HCT116 (cell line): ENCODE data around the gene TLR4. TPM values are rescaled to one million over a fixed set of nuclear protein-coding genes. Genes with fewer than 3 reads are reported as not detected.

ENCODE experiments used
- ATAC-seq: fragments of 200-7000 bp; cut with Tn5 transposase; 2 replicates; pipeline ENCODE4 v1.9.1; 2020; ENCODE audit warnings: mild to moderate bottlenecking, moderate library complexity
- BruUV-seq: library from RNA; stranded (reverse); fragments of 400-500 nt; replicated peaks from 2 replicates; lab custom pipeline; 2021; lab: Mats Ljungman, UMichigan
- CTCF ChIA-PET: fragments of 300-600 bp; sonication (Branson Sonifier 250); formaldehyde crosslinking; loops from one replicate; lab custom pipeline; 2021; ENCODE audit warnings: antibody characterized with exemption; lab: Charles Lee
- POLR2A ChIA-PET: fragments of 300-600, 350-600 bp; sonication (Branson Sonifier 250); formaldehyde crosslinking; loops from one replicate; lab custom pipeline; 2021; ENCODE audit warnings: antibody characterized with exemption; lab: Charles Lee
- RAD21 ChIA-PET, 2 experiments: fragments of 300-600 bp; sonication (Branson Sonifier 250); formaldehyde crosslinking; loops; one replicate each; lab custom pipeline; 2023; ENCODE audit warnings: low total read pairs in 2 of 2; ENCODE audit not compliant: uncharacterized antibody in 2 of 2, unreplicated experiment in 2 of 2, low non-redundant PET in 1 of 2; lab: Charles Lee
- DNase-seq: peaks from one replicate; pipeline ENCODE4 v3.0.0-alpha.2; 2010; ENCODE audit warnings: low read depth, low spot score
- H2AFZ ChIP-seq: fragments of 200-600 bp; shearing (Covaris generic), sonication (generic); 2 replicates; pipeline ENCODE4 v1.6.1; 2017; ENCODE audit warnings: low read depth, mixed run types, mixed read lengths, antibody characterized with exemption, low read length; ENCODE audit not compliant: poor library complexity, severe bottlenecking
- H3K27ac ChIP-seq: 2 replicates; pipeline ENCODE4 v1.5.1; 2012; ENCODE audit warnings: low read depth, low read length
- H3K27me3 ChIP-seq: fragments of 200-600 bp; sonication (generic); 2 replicates; pipeline ENCODE4 v1.6.1; 2016; ENCODE audit warnings: mixed run types, low read length, mixed read lengths; ENCODE audit not compliant: insufficient read depth
- H3K36me3 ChIP-seq, 2 experiments: fragments of 200-500 bp in 1 of 2; fragments of 200-600 bp in 1 of 2; sonication (Bioruptor generic) in 1 of 2; sonication (generic) in 1 of 2; 2 replicates each; pipeline versions ENCODE4 v1.5.1 to v1.6.1; 2014 to 2016; ENCODE audit warnings: low read length in 2 of 2, inconsistent platforms in 1 of 2, mixed read lengths in 1 of 2, mixed run types in 1 of 2; ENCODE audit not compliant: insufficient read depth in 2 of 2, control insufficient read depth in 1 of 2
- H3K4me1 ChIP-seq, 2 experiments: fragments of 200-600 bp in 1 of 2; sonication (generic) in 1 of 2; 2 replicates each; pipeline versions ENCODE4 v1.5.1 to v1.6.1; 2012 to 2017; ENCODE audit warnings: low read length in 2 of 2, inconsistent platforms in 1 of 2, mild to moderate bottlenecking in 1 of 2, mixed read lengths in 1 of 2, mixed run types in 1 of 2, moderate library complexity in 1 of 2; ENCODE audit not compliant: insufficient read depth in 2 of 2, control insufficient read depth in 1 of 2
- H3K4me2 ChIP-seq: fragments of 200-600 bp; sonication (generic); 2 replicates; pipeline ENCODE4 v1.6.1; 2017; ENCODE audit warnings: mixed run types, low read length, mixed read lengths
- H3K4me3 ChIP-seq, 2 experiments: fragments of 200-600 bp in 1 of 2; sonication (generic) in 1 of 2; replicated peaks in 1 of 2; 2 replicates each; pipeline ENCODE4 v1.5.1; 2011 to 2016; ENCODE audit warnings: low read length in 2 of 2, control low read depth in 1 of 2, low read depth in 1 of 2, mild to moderate bottlenecking in 1 of 2, mixed read lengths in 1 of 2, mixed run types in 1 of 2
- H3K79me2 ChIP-seq: fragments of 200-600 bp; sonication (generic); 2 replicates; pipeline ENCODE4 v1.6.1; 2017; ENCODE audit warnings: mild to moderate bottlenecking, mixed run types, low read length, moderate library complexity, mixed read lengths; ENCODE audit not compliant: insufficient read depth
- H3K9ac ChIP-seq: fragments of 200-600 bp; sonication (generic); 2 replicates; pipeline ENCODE4 v1.6.1; 2016; ENCODE audit warnings: low read length, mixed read lengths
- H3K9me2 ChIP-seq: fragments of 200-600 bp; sonication (generic), shearing (Covaris generic); 2 replicates; pipeline ENCODE4 v1.6.1; 2017; ENCODE audit warnings: mixed run types, mild to moderate bottlenecking, moderate library complexity; ENCODE audit not compliant: insufficient read depth
- H3K9me3 ChIP-seq, 2 experiments: fragments of 200-500 bp in 1 of 2; fragments of 200-600 bp in 1 of 2; sonication (Bioruptor generic) in 1 of 2; sonication (generic) in 1 of 2; 2 replicates each; pipeline ENCODE4 v1.6.1; 2014 to 2017; ENCODE audit warnings: low read length in 2 of 2, mixed read lengths in 2 of 2, inconsistent platforms in 1 of 2, low read depth in 1 of 2, mild to moderate bottlenecking in 1 of 2, mixed run types in 1 of 2, moderate library complexity in 1 of 2; ENCODE audit not compliant: control insufficient read depth in 1 of 2, insufficient read depth in 1 of 2
- H4K20me1 ChIP-seq: fragments of 200-600 bp; sonication (generic), shearing (Covaris generic); 2 replicates; pipeline ENCODE4 v1.6.1; 2017; ENCODE audit warnings: mixed run types, mild to moderate bottlenecking, moderate library complexity; ENCODE audit not compliant: insufficient read depth
- CBX3 ChIP-seq: IDR thresholded peaks from 2 replicates; pipeline ENCODE4 v1.6.1; 2012; ENCODE audit warnings: low read depth
- CEBPB ChIP-seq: IDR thresholded peaks from 2 replicates; pipeline ENCODE4 v1.6.1; 2012; ENCODE audit warnings: low read depth
- EGR1 ChIP-seq: IDR thresholded peaks from 2 replicates; pipeline ENCODE4 v1.6.1; 2012; ENCODE audit warnings: low read depth
- ELF1 ChIP-seq: IDR thresholded peaks from 2 replicates; pipeline ENCODE4 v1.6.1; 2012; ENCODE audit warnings: low read depth, borderline replicate concordance
- EZH2 ChIP-seq: fragments of 200-600 bp; sonication (generic); IDR thresholded peaks from 2 replicates; pipeline ENCODE4 v1.6.1; 2017; ENCODE audit warnings: antibody characterized with exemption, mixed run types
- JUND ChIP-seq: IDR thresholded peaks from 2 replicates; pipeline ENCODE4 v1.6.1; 2012
- POLR2A ChIP-seq: IDR thresholded peaks from 2 replicates; pipeline ENCODE4 v1.7.0; 2011; ENCODE audit warnings: borderline replicate concordance; ENCODE audit not compliant: insufficient read depth, insufficient read length; ENCODE audit errors: extremely low read depth
- POLR2AphosphoS5 ChIP-seq: IDR thresholded peaks from 2 replicates; pipeline ENCODE4 v1.6.1; 2011; ENCODE audit warnings: mild to moderate bottlenecking, low read depth, low read length, moderate library complexity
- SIN3A ChIP-seq: IDR thresholded peaks from 2 replicates; pipeline ENCODE4 v1.6.1; 2012; ENCODE audit warnings: low read depth
- SRF ChIP-seq: IDR thresholded peaks from 2 replicates; pipeline ENCODE4 v1.6.1; 2012; ENCODE audit warnings: low read depth
- TCF7L2 ChIP-seq: IDR thresholded peaks from 2 replicates; pipeline ENCODE4 v1.7.0; 2011; ENCODE audit warnings: borderline replicate concordance, inconsistent platforms; ENCODE audit not compliant: insufficient read depth, insufficient read length; ENCODE audit errors: extremely low read depth
- YY1 ChIP-seq: IDR thresholded peaks from 2 replicates; pipeline ENCODE4 v1.6.1; 2011; ENCODE audit warnings: low read length, low read depth, moderate library complexity, mild to moderate bottlenecking; ENCODE audit not compliant: insufficient replicate concordance; ENCODE audit errors: extremely low read depth
- ZFX ChIP-seq: fragments of 450-650 bp; IDR thresholded peaks from 2 replicates; pipeline ENCODE4 v1.6.1; 2017
- ZNF274 ChIP-seq: fragments of 200-500 bp; sonication (Bioruptor generic); IDR thresholded peaks from 2 replicates; pipeline ENCODE4 v1.6.1; 2014; ENCODE audit warnings: mild to moderate bottlenecking, low read depth, low read length, inconsistent platforms
- intact Hi-C: fragments of 100-400 bp; cut with micrococcal nuclease; formaldehyde crosslinking; loops from 2 replicates; pipeline ENCODE4 v1.10.0; 2022
- total RNA-seq: library from RNA; stranded (reverse); gene quantifications from one replicate; pipeline ENCODE4 v1.2.1, GENCODE V29; 2021; ENCODE audit not compliant: unreplicated experiment
- TF ChIP-seq, protein P1 (sequence below): IDR thresholded peaks from 2 replicates; pipeline ENCODE4 v1.6.1; 2012
- TF ChIP-seq, protein P2 (sequence below): IDR thresholded peaks from 2 replicates; pipeline ENCODE4 v1.6.1; 2012; ENCODE audit warnings: low read depth
- TF ChIP-seq, protein P3 (sequence below): IDR thresholded peaks from 2 replicates; pipeline ENCODE4 v1.6.1; 2012

Gene TLR4
- total RNA-seq, 1 experiment from 2014 or later = 0.10 TPM

DNA sequence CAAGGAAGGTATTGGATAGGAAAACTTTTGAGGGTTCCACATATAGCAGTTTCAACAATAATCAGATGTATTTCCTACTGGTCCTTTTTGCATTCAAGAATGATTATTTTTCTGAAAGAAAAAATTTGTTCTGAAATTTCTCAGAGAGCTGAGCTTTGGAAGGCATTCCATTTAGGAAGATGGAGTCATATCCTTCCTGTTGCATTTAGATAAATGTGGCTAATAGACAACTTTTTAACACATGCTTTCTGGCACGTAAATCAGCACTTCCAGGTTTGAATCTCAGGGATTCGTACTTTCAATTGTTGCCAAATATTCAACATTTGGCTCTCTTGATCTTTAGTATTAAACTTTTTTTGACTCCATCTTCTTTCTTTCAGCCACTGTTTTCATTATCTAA is 24.8 kb upstream of the TLR4 start:
- Histone ChIP-seq H3K79me2 (no peaks in the 10 kb centered on the region), H3K4me1 (no peaks in the 10 kb centered on the region), H3K9ac (no peak overlapping the region), H3K4me3 (no peak overlapping the region), H3K4me2 (no peak overlapping the region), H2AFZ (no peak overlapping the region), H4K20me1 (no peaks in the 10 kb centered on the region), H3K36me3 (no peaks in the 10 kb centered on the region), H3K9me3 (peaks cover 4 to 16% of the 10 kb centered on the region in 2 experiments; a peak in 1 of 4 replicates), H3K27ac (no peak overlapping the region), H3K27me3 (no peaks in the 10 kb centered on the region), H3K9me2 (no peaks in the 10 kb centered on the region)
- no peak for ATAC-seq
- ChIA-PET RAD21 (no interaction called here), POLR2A (no interaction called here), CTCF (no interaction called here)
- DNase-seq = no peak
- BruUV-seq = no TSS peak
- TF ChIP-seq ELF1 (no peak), ZNF274 (no peak), SRF (no peak), CBX3 (no peak)
- TF ChIP-seq, protein P1, sequence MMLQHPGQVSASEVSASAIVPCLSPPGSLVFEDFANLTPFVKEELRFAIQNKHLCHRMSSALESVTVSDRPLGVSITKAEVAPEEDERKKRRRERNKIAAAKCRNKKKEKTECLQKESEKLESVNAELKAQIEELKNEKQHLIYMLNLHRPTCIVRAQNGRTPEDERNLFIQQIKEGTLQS = no peak
- intact Hi-C loops = no loop called here

DNA sequence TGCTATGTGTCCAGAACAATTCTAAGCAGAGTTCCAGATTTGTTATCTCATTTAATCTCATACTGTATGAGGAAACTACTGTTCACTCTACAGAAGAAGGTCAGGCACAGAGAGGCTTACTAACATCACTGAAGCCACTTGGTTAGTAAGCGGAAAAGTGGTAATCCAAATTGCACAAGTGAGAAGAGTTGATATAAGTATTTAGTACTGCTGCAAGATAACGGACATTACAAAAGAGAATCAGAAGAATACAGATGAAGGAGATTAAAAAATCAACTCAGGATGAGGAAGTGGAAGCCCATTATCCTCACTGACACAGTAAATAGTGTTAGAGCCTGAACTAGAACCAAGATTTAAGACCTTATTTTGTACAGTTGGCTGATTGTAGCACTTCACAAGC is 22.3 kb upstream of the TLR4 start:
- POLR2A ChIA-PET = no interaction called here
- DNase-seq = no peak
- no peak overlapping the region for H3K4me2 ChIP-seq
- peaks cover 8 to 17% of the 10 kb centered on the region in 2 experiments; a peak in 2 of 4 replicates for H3K9me3 ChIP-seq
- CTCF ChIA-PET = no interaction called here
- RAD21 ChIA-PET = no interaction called here
- ATAC-seq = no peak
- H3K79me2 ChIP-seq = no peaks in the 10 kb centered on the region
- no peaks in the 10 kb centered on the region for H3K9me2 ChIP-seq
- BruUV-seq = no TSS peak
- no peak overlapping the region for H3K27ac ChIP-seq
- no peaks in the 10 kb centered on the region for H3K4me1 ChIP-seq
- H2AFZ ChIP-seq = no peak overlapping the region
- no peaks in the 10 kb centered on the region for H4K20me1 ChIP-seq
- no peak overlapping the region for H3K9ac ChIP-seq
- H3K4me3 ChIP-seq = no peak overlapping the region
- no peaks in the 10 kb centered on the region for H3K36me3 ChIP-seq
- intact Hi-C loops = no loop called here
- no peaks in the 10 kb centered on the region for H3K27me3 ChIP-seq
- TF ChIP-seq, protein P2, sequence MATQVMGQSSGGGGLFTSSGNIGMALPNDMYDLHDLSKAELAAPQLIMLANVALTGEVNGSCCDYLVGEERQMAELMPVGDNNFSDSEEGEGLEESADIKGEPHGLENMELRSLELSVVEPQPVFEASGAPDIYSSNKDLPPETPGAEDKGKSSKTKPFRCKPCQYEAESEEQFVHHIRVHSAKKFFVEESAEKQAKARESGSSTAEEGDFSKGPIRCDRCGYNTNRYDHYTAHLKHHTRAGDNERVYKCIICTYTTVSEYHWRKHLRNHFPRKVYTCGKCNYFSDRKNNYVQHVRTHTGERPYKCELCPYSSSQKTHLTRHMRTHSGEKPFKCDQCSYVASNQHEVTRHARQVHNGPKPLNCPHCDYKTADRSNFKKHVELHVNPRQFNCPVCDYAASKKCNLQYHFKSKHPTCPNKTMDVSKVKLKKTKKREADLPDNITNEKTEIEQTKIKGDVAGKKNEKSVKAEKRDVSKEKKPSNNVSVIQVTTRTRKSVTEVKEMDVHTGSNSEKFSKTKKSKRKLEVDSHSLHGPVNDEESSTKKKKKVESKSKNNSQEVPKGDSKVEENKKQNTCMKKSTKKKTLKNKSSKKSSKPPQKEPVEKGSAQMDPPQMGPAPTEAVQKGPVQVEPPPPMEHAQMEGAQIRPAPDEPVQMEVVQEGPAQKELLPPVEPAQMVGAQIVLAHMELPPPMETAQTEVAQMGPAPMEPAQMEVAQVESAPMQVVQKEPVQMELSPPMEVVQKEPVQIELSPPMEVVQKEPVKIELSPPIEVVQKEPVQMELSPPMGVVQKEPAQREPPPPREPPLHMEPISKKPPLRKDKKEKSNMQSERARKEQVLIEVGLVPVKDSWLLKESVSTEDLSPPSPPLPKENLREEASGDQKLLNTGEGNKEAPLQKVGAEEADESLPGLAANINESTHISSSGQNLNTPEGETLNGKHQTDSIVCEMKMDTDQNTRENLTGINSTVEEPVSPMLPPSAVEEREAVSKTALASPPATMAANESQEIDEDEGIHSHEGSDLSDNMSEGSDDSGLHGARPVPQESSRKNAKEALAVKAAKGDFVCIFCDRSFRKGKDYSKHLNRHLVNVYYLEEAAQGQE = no peak
- no peak for TF ChIP-seq CBX3
- no peak for TF ChIP-seq EGR1
- no peak for TF ChIP-seq SIN3A
- TF ChIP-seq TCF7L2 = no peak
- no peak for TF ChIP-seq YY1
- no peak for TF ChIP-seq POLR2AphosphoS5
- no peak for TF ChIP-seq CEBPB
- TF ChIP-seq, protein P3, sequence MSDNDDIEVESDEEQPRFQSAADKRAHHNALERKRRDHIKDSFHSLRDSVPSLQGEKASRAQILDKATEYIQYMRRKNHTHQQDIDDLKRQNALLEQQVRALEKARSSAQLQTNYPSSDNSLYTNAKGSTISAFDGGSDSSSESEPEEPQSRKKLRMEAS = no peak
- no peak for TF ChIP-seq JUND
- no peak for TF ChIP-seq POLR2A
- no peak for TF ChIP-seq EZH2
- TF ChIP-seq ZFX = no peak
- TF ChIP-seq, protein P1 = no peak
- TF ChIP-seq ZNF274 = no peak
- no peak for TF ChIP-seq ELF1
